OCI-M2 (cell line): Measurements from ENCODE around the gene TFF1.

Source experiments
- DNase-seq: peaks from one replicate; lab custom pipeline; 2025; ENCODE audit not compliant: unreplicated experiment; lab: John Stamatoyannopoulos, UW

Gene TFF1

GRCh38 chr21:42398436-42399028 is 32.2 kb upstream of the TFF1 start:
- no peak for DNase-seq

GRCh38 chr21:42397746-42398394 is 31.5 kb upstream of the TFF1 start:
- DNase-seq: no peak

GRCh38 chr21:42396799-42397745 is 30.7 kb upstream of the TFF1 start:
- no peak for DNase-seq

- DNase-seq: no peak
Measured at GRCh38 chr21:42395905-42396651, 29.7 kb upstream of the TFF1 start, which contains the start of gene TMPRSS3. TMPRSS3 (minus strand) TSS chr21:42396052; CDS start chr21:42395417, 635 bp downstream.

GRCh38 chr21:42395302-42395701 is 29.0 kb upstream of the TFF1 start:
- no peak for DNase-seq

GRCh38 chr21:42393443-42393950 is 27.2 kb upstream of the TFF1 start:
- no peak for DNase-seq

GRCh38 chr21:42392731-42393442 is 26.6 kb upstream of the TFF1 start:
- no peak for DNase-seq

GRCh38 chr21:42391297-42391696 is 25.0 kb upstream of the TFF1 start:
- DNase-seq: no peak

- no peak for DNase-seq
Measured at GRCh38 chr21:42390696-42391095, 24.4 kb upstream of the TFF1 start.

GRCh38 chr21:42390193-42390592 is 23.9 kb upstream of the TFF1 start:
- no peak for DNase-seq

GRCh38 chr21:42389449-42389835 is 23.1 kb upstream of the TFF1 start:
- DNase-seq: no peak

- no peak for DNase-seq
Measured at GRCh38 chr21:42388740-42389448, 22.6 kb upstream of the TFF1 start.

GRCh38 chr21:42387843-42388340 is 21.6 kb upstream of the TFF1 start:
- no peak for DNase-seq

GRCh38 chr21:42387164-42387563 is 20.8 kb upstream of the TFF1 start:
- DNase-seq: no peak

GRCh38 chr21:42386034-42386591 is 19.8 kb upstream of the TFF1 start:
- no peak for DNase-seq

GRCh38 chr21:42385619-42386018 is 19.3 kb upstream of the TFF1 start:
- no peak for DNase-seq

GRCh38 chr21:42384989-42385388 is 18.7 kb upstream of the TFF1 start:
- no peak for DNase-seq

- DNase-seq: no peak
Measured at GRCh38 chr21:42384156-42384945, 18.0 kb upstream of the TFF1 start.
